ENCODE data around the gene INO80B.

DNA sequence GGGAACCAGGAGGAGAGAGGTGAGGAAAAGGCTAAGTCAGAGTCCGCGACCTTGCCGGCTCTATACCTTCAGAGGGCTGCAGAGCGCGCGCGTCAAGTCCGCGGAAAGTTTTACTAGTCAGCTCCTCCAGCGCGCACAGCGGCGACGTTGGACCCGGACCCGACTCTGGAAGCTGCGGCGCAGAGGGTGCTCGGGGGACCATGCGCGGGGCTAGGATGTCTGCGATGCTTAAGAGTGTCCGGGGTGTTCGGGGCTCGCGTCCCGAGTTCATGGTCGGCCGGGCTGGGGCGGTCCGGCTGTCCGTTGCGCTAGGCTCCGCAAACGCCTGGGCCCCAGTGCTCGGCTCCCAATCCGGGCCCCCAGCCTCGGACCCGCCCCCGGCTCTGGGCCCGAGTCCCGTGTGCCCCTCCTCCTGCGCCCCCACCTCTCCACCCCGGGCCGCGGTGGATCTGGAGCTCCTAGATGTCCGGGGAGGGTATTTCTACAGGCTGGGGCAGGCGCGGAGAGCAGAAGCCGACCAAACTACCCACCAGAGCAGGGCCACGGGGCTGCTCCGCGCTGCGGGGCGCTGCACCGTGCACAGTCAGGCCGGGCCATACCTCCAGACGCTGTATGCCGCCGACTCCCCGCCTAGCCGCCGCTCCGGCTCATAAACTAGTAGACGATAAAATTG, 44.5 kb downstream of the INO80B start, which contains the start of gene LBX2:
- no peak for TF ChIP-seq EZH2phosphoT487 (IDR thresholded peaks at IDR 0.05; ENCODE audit: borderline replicate concordance, low read depth, low read length)
- TF ChIP-seq, protein P1, sequence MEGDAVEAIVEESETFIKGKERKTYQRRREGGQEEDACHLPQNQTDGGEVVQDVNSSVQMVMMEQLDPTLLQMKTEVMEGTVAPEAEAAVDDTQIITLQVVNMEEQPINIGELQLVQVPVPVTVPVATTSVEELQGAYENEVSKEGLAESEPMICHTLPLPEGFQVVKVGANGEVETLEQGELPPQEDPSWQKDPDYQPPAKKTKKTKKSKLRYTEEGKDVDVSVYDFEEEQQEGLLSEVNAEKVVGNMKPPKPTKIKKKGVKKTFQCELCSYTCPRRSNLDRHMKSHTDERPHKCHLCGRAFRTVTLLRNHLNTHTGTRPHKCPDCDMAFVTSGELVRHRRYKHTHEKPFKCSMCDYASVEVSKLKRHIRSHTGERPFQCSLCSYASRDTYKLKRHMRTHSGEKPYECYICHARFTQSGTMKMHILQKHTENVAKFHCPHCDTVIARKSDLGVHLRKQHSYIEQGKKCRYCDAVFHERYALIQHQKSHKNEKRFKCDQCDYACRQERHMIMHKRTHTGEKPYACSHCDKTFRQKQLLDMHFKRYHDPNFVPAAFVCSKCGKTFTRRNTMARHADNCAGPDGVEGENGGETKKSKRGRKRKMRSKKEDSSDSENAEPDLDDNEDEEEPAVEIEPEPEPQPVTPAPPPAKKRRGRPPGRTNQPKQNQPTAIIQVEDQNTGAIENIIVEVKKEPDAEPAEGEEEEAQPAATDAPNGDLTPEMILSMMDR (conservative IDR thresholded peaks at IDR 0.05; ENCODE audit: low read length) = no peak

All from OCI-LY7 (cell line).